Measurements from ENCODE around the gene ELFN2. TPM values are rescaled to one million over a fixed set of nuclear protein-coding genes. Genes with fewer than 3 reads are reported as not detected.
A peak's percentile ranks its signal among the peaks of the same experiment; 100 is the strongest.

Gene ELFN2
- total and polyA plus RNA-seq, 2 of the 13 experiments (the other 11 are each of a cell fraction or from before 2014, with no cell fraction given) = 0.01 TPM; not detected in 1

DNA sequence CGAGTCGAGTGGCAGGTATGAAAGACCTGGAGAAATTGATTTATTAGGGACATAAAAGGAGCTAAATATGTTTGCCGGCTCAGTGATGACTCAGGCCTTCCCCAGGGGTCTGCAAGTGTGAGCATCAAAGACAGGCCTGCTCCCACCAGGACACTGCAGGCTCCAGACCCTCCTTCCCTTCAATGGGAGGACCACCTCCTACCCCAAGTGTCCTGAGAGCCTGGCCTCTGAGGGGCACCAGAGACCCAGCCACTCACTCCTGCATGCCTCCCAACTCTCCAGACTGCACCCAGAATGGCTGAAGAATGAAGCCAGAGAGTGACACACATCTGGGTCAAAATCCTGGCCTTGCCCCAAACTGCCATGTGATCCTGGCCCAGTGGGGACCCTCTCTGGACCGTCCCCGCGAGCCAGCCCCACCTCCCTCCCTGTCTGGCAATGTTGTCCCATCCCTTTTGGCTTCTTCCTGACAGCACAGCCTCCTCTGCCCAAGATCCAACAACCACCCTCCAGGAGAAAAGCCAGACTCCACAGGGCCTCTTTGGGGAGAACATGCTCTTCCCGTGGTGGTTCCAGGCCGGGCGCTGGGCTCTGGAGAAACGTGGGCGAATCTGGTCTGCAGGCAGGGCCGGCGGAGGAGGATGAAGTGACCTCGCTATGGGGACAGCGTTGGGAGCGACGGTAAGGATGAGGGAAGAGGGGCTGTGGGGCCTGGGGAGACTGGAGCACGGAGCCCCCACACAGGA is 108.7 kb downstream of the ELFN2 start:
- CTCF ChIA-PET (ENCODE audit: low intra/inter-chr PET ratio, low total read pairs) = interaction anchor here (2.2 to 3.0 kb wide), 2 partner anchors 110 to 138 kb away, joined by 17 to 45 read pairs; no protein-coding TSS in a partner anchor
- intact Hi-C loops (cut with micrococcal nuclease; ENCODE audit: unreplicated experiment) = no loop called here
- Histone ChIP-seq H3K36me3 (replicated peaks in 1 of 2; ENCODE audit: control insufficient read depth in 1 of 2, insufficient read depth in 2 of 2, low read length in 2 of 2) (no peaks in the 10 kb centered on the region), H2AFZ (ENCODE audit: low read length) (no peak overlapping the region), H4K20me1 (ENCODE audit: insufficient read depth, low read length) (no peaks in the 10 kb centered on the region), H3K9me3 (ENCODE audit: low read length) (no peaks in the 10 kb centered on the region), H3K4me3 (replicated peaks in 1 of 3; ENCODE audit: insufficient read depth in 1 of 3, low read depth in 2 of 3, low read length in 3 of 3) (no peak overlapping the region), H3K4me2 (ENCODE audit: low read depth, low read length) (no peak overlapping the region), H3K27me3 (ENCODE audit: control insufficient read depth in 1 of 2, insufficient read depth in 2 of 2, low read length in 2 of 2) (peaks cover 7 to 14% of the 10 kb centered on the region in 2 experiments; a peak in 3 of 5 replicates), H3K27ac (ENCODE audit: extremely low read length, insufficient read depth, low read length) (no peak overlapping the region), H3K79me2 (ENCODE audit: insufficient read depth, low read length) (no peaks in the 10 kb centered on the region), H3K4me1 (ENCODE audit: insufficient read depth, low read length) (peaks cover 34% of the 10 kb centered on the region), H3K9ac (ENCODE audit: insufficient read depth, low read depth, low read length) (no peak overlapping the region)
- WGBS (ENCODE audit: low lambda C conversion rate) = 40% methylated on average over 18 of the region's 18 CpGs
- no TSS peak for BruUV-seq (replicated peaks)
- ATAC-seq (no peak), FAIRE-seq (no peak), DNase-seq (ENCODE audit: low spot score) (no peak)
- peak; percentile 24; the same call in 1 of the 2 replicates for TF ChIP-seq STAG1 (CRISPR knock-in tag; IDR thresholded peaks at IDR 0.05)
- no peak for TF ChIP-seq HOXA9 (CRISPR knock-in tag; IDR thresholded peaks at IDR 0.05; ENCODE audit: borderline replicate concordance)
- TF ChIP-seq, protein P1, sequence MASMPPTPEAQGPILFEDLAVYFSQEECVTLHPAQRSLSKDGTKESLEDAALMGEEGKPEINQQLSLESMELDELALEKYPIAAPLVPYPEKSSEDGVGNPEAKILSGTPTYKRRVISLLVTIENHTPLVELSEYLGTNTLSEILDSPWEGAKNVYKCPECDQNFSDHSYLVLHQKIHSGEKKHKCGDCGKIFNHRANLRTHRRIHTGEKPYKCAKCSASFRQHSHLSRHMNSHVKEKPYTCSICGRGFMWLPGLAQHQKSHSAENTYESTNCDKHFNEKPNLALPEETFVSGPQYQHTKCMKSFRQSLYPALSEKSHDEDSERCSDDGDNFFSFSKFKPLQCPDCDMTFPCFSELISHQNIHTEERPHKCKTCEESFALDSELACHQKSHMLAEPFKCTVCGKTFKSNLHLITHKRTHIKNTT (CRISPR knock-in tag; IDR thresholded peaks at IDR 0.05) = no peak
- no peak for TF ChIP-seq ZKSCAN5 (CRISPR knock-in tag; IDR thresholded peaks at IDR 0.05)
- no peak for TF ChIP-seq SP2 (CRISPR knock-in tag; IDR thresholded peaks at IDR 0.05)
- TF ChIP-seq, protein P2, sequence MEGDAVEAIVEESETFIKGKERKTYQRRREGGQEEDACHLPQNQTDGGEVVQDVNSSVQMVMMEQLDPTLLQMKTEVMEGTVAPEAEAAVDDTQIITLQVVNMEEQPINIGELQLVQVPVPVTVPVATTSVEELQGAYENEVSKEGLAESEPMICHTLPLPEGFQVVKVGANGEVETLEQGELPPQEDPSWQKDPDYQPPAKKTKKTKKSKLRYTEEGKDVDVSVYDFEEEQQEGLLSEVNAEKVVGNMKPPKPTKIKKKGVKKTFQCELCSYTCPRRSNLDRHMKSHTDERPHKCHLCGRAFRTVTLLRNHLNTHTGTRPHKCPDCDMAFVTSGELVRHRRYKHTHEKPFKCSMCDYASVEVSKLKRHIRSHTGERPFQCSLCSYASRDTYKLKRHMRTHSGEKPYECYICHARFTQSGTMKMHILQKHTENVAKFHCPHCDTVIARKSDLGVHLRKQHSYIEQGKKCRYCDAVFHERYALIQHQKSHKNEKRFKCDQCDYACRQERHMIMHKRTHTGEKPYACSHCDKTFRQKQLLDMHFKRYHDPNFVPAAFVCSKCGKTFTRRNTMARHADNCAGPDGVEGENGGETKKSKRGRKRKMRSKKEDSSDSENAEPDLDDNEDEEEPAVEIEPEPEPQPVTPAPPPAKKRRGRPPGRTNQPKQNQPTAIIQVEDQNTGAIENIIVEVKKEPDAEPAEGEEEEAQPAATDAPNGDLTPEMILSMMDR (CRISPR knock-in tag; IDR thresholded peaks at IDR 0.05) = 0 out of 2 replicates have a peak, but pooled peaks have one; percentile 18
- in situ Hi-C loops (cut with HindIII; ENCODE audit: extremely low pct_ligation_motif_present, low pct_unique_long_range_greater_than_20kb) = no loop called here
- POLR2A ChIA-PET = no interaction called here

Other genes with a start within 250 kb of the ELFN2 start
- 1.5 and 2.7 TPM in 2 replicates for gene C1QTNF6, start 239.2 kb downstream of the ELFN2 start, total RNA-seq (2016; rRNA removed; fragmentation: Illumina TruSeq; extraction: Trizol)
- 6.9 and 10.7 TPM in 2 replicates for gene C1QTNF6, start 239.2 kb downstream of the ELFN2 start, polyA plus RNA-seq (2011; rRNA removed)
- gene SSTR3, start 215.0 kb downstream of the ELFN2 start, total RNA-seq (2016; rRNA removed; fragmentation: Illumina TruSeq; extraction: Trizol) = 0.39 and 0.64 TPM in 2 replicates
- gene SSTR3, start 215.0 kb downstream of the ELFN2 start, polyA plus RNA-seq (2011; rRNA removed) = 0.08 and 0.09 TPM in 2 replicates
- not detected in 2 replicates for gene RAC2, start 183.2 kb downstream of the ELFN2 start, total RNA-seq (2016; rRNA removed; fragmentation: Illumina TruSeq; extraction: Trizol)
- 0.73 and 0.86 TPM in 2 replicates for gene RAC2, start 183.2 kb downstream of the ELFN2 start, polyA plus RNA-seq (2011; rRNA removed)
- gene CYTH4, start 145.0 kb downstream of the ELFN2 start, total RNA-seq (2016; rRNA removed; fragmentation: Illumina TruSeq; extraction: Trizol) = not detected in 2 replicates
- not detected in 2 replicates for gene CYTH4, start 145.0 kb downstream of the ELFN2 start, polyA plus RNA-seq (2011; rRNA removed)
- 1.0 and 1.1 TPM in 2 replicates for gene MFNG, start 58.9 kb upstream of the ELFN2 start, total RNA-seq (2016; rRNA removed; fragmentation: Illumina TruSeq; extraction: Trizol)
- 11.7 and 19.8 TPM in 2 replicates for gene MFNG, start 58.9 kb upstream of the ELFN2 start, polyA plus RNA-seq (2011; rRNA removed)
- 28.9 and 35.2 TPM in 2 replicates for gene CARD10, start 91.9 kb upstream of the ELFN2 start, total RNA-seq (2016; rRNA removed; fragmentation: Illumina TruSeq; extraction: Trizol)
- 55.8 and 92.3 TPM in 2 replicates for gene CARD10, start 91.9 kb upstream of the ELFN2 start, polyA plus RNA-seq (2011; rRNA removed)
- gene CDC42EP1, start 133.0 kb upstream of the ELFN2 start, total RNA-seq (2016; rRNA removed; fragmentation: Illumina TruSeq; extraction: Trizol) = 25.4 and 29.5 TPM in 2 replicates
- gene CDC42EP1, start 133.0 kb upstream of the ELFN2 start, polyA plus RNA-seq (2011; rRNA removed) = 17.1 and 26.7 TPM in 2 replicates
- 43.4 and 56.0 TPM in 2 replicates for gene LGALS2, start 152.6 kb upstream of the ELFN2 start, total RNA-seq (2016; rRNA removed; fragmentation: Illumina TruSeq; extraction: Trizol)
- 32.5 and 56.1 TPM in 2 replicates for gene LGALS2, start 152.6 kb upstream of the ELFN2 start, polyA plus RNA-seq (2011; rRNA removed)
- 16.0 and 29.1 TPM in 2 replicates for gene GGA1, start 181.4 kb upstream of the ELFN2 start, total RNA-seq (2016; rRNA removed; fragmentation: Illumina TruSeq; extraction: Trizol)
- 87.2 and 103 TPM in 2 replicates for gene GGA1, start 181.4 kb upstream of the ELFN2 start, polyA plus RNA-seq (2011; rRNA removed)
- 8.4 and 9.4 TPM in 2 replicates for gene SH3BP1, start 212.2 kb upstream of the ELFN2 start, total RNA-seq (2016; rRNA removed; fragmentation: Illumina TruSeq; extraction: Trizol)
- gene SH3BP1, start 212.2 kb upstream of the ELFN2 start, polyA plus RNA-seq (2011; rRNA removed) = 15.7 and 18.5 TPM in 2 replicates
- 46.1 and 58.2 TPM in 2 replicates for gene PDXP, start 231.2 kb upstream of the ELFN2 start, total RNA-seq (2016; rRNA removed; fragmentation: Illumina TruSeq; extraction: Trizol)
- gene PDXP, start 231.2 kb upstream of the ELFN2 start, polyA plus RNA-seq (2011; rRNA removed) = 70.6 and 85.3 TPM in 2 replicates
- 103 and 124 TPM in 2 replicates for gene LGALS1, start 248.2 kb upstream of the ELFN2 start, total RNA-seq (2016; rRNA removed; fragmentation: Illumina TruSeq; extraction: Trizol)
- 858 and 969 TPM in 2 replicates for gene LGALS1, start 248.2 kb upstream of the ELFN2 start, polyA plus RNA-seq (2011; rRNA removed)

Data from HepG2 (cell line).